Measurements from ENCODE around the gene ZNF160.

Gene ZNF160

GRCh38 chr19:53091413-53092254 is 11.6 kb downstream of the ZNF160 start:
- DNase-seq (ENCODE audit: extremely low spot score) = no peak
- CTCF ChIA-PET = no interaction called here
- TF ChIP-seq TARDBP (IDR thresholded peaks at IDR 0.05) (no peak), SUZ12 (IDR thresholded peaks at IDR 0.05) (no peak), FOXA1 (IDR thresholded peaks at IDR 0.05) (no peak), FOXK2 (IDR thresholded peaks at IDR 0.05) (no peak), SP1 (IDR thresholded peaks at IDR 0.05) (no peak), LEF1 (IDR thresholded peaks at IDR 0.05; ENCODE audit: borderline replicate concordance) (no peak), FOXM1 (IDR thresholded peaks at IDR 0.05; ENCODE audit: borderline replicate concordance) (no peak), CTBP1 (IDR thresholded peaks at IDR 0.05; ENCODE audit: borderline replicate concordance) (no peak), NFRKB (IDR thresholded peaks at IDR 0.05) (no peak), BHLHE40 (IDR thresholded peaks at IDR 0.05; ENCODE audit: borderline replicate concordance) (no peak), ARNT (IDR thresholded peaks at IDR 0.05) (no peak)
- POLR2A ChIA-PET = no interaction called here

GRCh38 chr19:53088091-53088490 is 15.1 kb downstream of the ZNF160 start:
- ChIA-PET CTCF (no interaction called here), POLR2A (no interaction called here)
- TF ChIP-seq SP1 (IDR thresholded peaks at IDR 0.05) (no peak), HDGF (IDR thresholded peaks at IDR 0.05; ENCODE audit: borderline replicate concordance) (no peak), ARNT (IDR thresholded peaks at IDR 0.05) (no peak), LEF1 (IDR thresholded peaks at IDR 0.05; ENCODE audit: borderline replicate concordance) (no peak), L3MBTL2 (conservative IDR thresholded peaks at IDR 0.05) (no peak), BHLHE40 (IDR thresholded peaks at IDR 0.05; ENCODE audit: borderline replicate concordance) (no peak), PKNOX1 (IDR thresholded peaks at IDR 0.05) (no peak), FOXM1 (IDR thresholded peaks at IDR 0.05; ENCODE audit: borderline replicate concordance) (no peak), CTBP1 (IDR thresholded peaks at IDR 0.05; ENCODE audit: borderline replicate concordance) (no peak), FOXK2 (IDR thresholded peaks at IDR 0.05) (no peak), SUZ12 (IDR thresholded peaks at IDR 0.05) (no peak)
- no peak for DNase-seq (ENCODE audit: extremely low spot score)

- DNase-seq (ENCODE audit: extremely low spot score) = no peak
- POLR2A ChIA-PET = no interaction called here
- TF ChIP-seq SP1 (IDR thresholded peaks at IDR 0.05) = no peak
- no peak for TF ChIP-seq TARDBP (IDR thresholded peaks at IDR 0.05)
- no peak for TF ChIP-seq ARNT (IDR thresholded peaks at IDR 0.05)
- no peak for TF ChIP-seq BHLHE40 (IDR thresholded peaks at IDR 0.05; ENCODE audit: borderline replicate concordance)
- no peak for TF ChIP-seq ELF4 (IDR thresholded peaks at IDR 0.05)
- no peak for TF ChIP-seq LEF1 (IDR thresholded peaks at IDR 0.05; ENCODE audit: borderline replicate concordance)
- TF ChIP-seq L3MBTL2 (conservative IDR thresholded peaks at IDR 0.05) = no peak
- no peak for TF ChIP-seq ZNF384 (IDR thresholded peaks at IDR 0.05)
- no peak for TF ChIP-seq FOXA1 (IDR thresholded peaks at IDR 0.05)
- TF ChIP-seq FOXK2 (IDR thresholded peaks at IDR 0.05) = no peak
- TF ChIP-seq FOXM1 (IDR thresholded peaks at IDR 0.05; ENCODE audit: borderline replicate concordance) = no peak
- no peak for TF ChIP-seq HDGF (IDR thresholded peaks at IDR 0.05; ENCODE audit: borderline replicate concordance)
- CTCF ChIA-PET = no interaction called here
Observed at GRCh38 chr19:53086949-53087348, 16.3 kb downstream of the ZNF160 start.

GRCh38 chr19:53085496-53085895 is 17.7 kb downstream of the ZNF160 start:
- no peak for DNase-seq (ENCODE audit: extremely low spot score)
- TF ChIP-seq LEF1 (IDR thresholded peaks at IDR 0.05; ENCODE audit: borderline replicate concordance) (no peak), L3MBTL2 (conservative IDR thresholded peaks at IDR 0.05) (no peak), CTBP1 (IDR thresholded peaks at IDR 0.05; ENCODE audit: borderline replicate concordance) (no peak), ZNF384 (IDR thresholded peaks at IDR 0.05) (no peak), SP1 (IDR thresholded peaks at IDR 0.05) (no peak), PKNOX1 (IDR thresholded peaks at IDR 0.05) (no peak), SUZ12 (IDR thresholded peaks at IDR 0.05) (no peak), HDGF (IDR thresholded peaks at IDR 0.05; ENCODE audit: borderline replicate concordance) (no peak), BHLHE40 (IDR thresholded peaks at IDR 0.05; ENCODE audit: borderline replicate concordance) (no peak), NFRKB (IDR thresholded peaks at IDR 0.05) (no peak), FOXM1 (IDR thresholded peaks at IDR 0.05; ENCODE audit: borderline replicate concordance) (no peak), TARDBP (IDR thresholded peaks at IDR 0.05) (no peak), FOXK2 (IDR thresholded peaks at IDR 0.05) (no peak), FOXA1 (IDR thresholded peaks at IDR 0.05) (no peak), ARNT (IDR thresholded peaks at IDR 0.05) (no peak), ELF4 (IDR thresholded peaks at IDR 0.05) (no peak)
- CTCF ChIA-PET = no interaction called here
- POLR2A ChIA-PET = no interaction called here

GRCh38 chr19:53082929-53083328 is 20.3 kb downstream of the ZNF160 start:
- TF ChIP-seq TARDBP (IDR thresholded peaks at IDR 0.05) = no peak
- TF ChIP-seq ELF4 (IDR thresholded peaks at IDR 0.05) = no peak
- no peak for TF ChIP-seq L3MBTL2 (conservative IDR thresholded peaks at IDR 0.05)
- TF ChIP-seq PKNOX1 (IDR thresholded peaks at IDR 0.05) = no peak
- no peak for TF ChIP-seq BHLHE40 (IDR thresholded peaks at IDR 0.05; ENCODE audit: borderline replicate concordance)
- no peak for TF ChIP-seq LEF1 (IDR thresholded peaks at IDR 0.05; ENCODE audit: borderline replicate concordance)
- no peak for TF ChIP-seq ARNT (IDR thresholded peaks at IDR 0.05)
- TF ChIP-seq FOXK2 (IDR thresholded peaks at IDR 0.05) = no peak
- no peak for TF ChIP-seq SP1 (IDR thresholded peaks at IDR 0.05)
- no peak for DNase-seq (ENCODE audit: extremely low spot score)
- POLR2A ChIA-PET = no interaction called here
- CTCF ChIA-PET = no interaction called here

Data from HEK293T (cell line).